Hepatocyte (in vitro differentiated cells): Measurements from ENCODE around the gene TMEM218. TPM values are rescaled to one million over a fixed set of nuclear protein-coding genes. Genes with fewer than 3 reads are reported as not detected.

ENCODE experiments used
- DNase-seq: peaks from one replicate; pipeline ENCODE4 v3.0.0-alpha.2; 2016; ENCODE audit warnings: low spot score
- H2AFZ ChIP-seq: fragments of 200-600 bp; sonication (generic); 2 replicates; pipeline ENCODE4 v1.6.0; 2016; ENCODE audit warnings: antibody characterized with exemption, mild to moderate bottlenecking
- H3K27ac ChIP-seq: fragments of 200-600 bp; sonication (generic); 2 replicates; pipeline ENCODE4 v1.5.1; 2016; ENCODE audit warnings: mild to moderate bottlenecking
- H3K27me3 ChIP-seq: fragments of 200-600 bp; sonication (generic); 2 replicates; pipeline ENCODE4 v1.6.1; 2016
- H3K36me3 ChIP-seq: fragments of 200-600 bp; sonication (generic); replicated peaks from 2 replicates; pipeline ENCODE4 v1.5.1; 2016; ENCODE audit warnings: low read depth; ENCODE audit not compliant: insufficient read depth
- H3K4me1 ChIP-seq: fragments of 200-600 bp; sonication (generic); 2 replicates; pipeline ENCODE4 v1.5.1; 2016; ENCODE audit warnings: mild to moderate bottlenecking, moderate library complexity; ENCODE audit not compliant: insufficient read depth
- H3K4me2 ChIP-seq: fragments of 200-600 bp; sonication (generic); 2 replicates; pipeline ENCODE4 v1.6.0; 2016
- H3K4me3 ChIP-seq: fragments of 200-600 bp; sonication (generic); 2 replicates; pipeline ENCODE4 v1.5.1; 2016; ENCODE audit warnings: mild to moderate bottlenecking
- H3K79me2 ChIP-seq: fragments of 200-600 bp; sonication (generic); 2 replicates; pipeline ENCODE4 v1.6.0; 2017; ENCODE audit warnings: mild to moderate bottlenecking
- H3K9me2 ChIP-seq: fragments of 200-600 bp; sonication (generic); replicated peaks from 2 replicates; pipeline ENCODE4 v1.6.0; 2017; ENCODE audit warnings: mild to moderate bottlenecking; ENCODE audit not compliant: insufficient read depth
- H3K9me3 ChIP-seq: fragments of 200-600 bp; sonication (generic); 2 replicates; pipeline ENCODE4 v1.5.1; 2016; ENCODE audit warnings: low read depth, mild to moderate bottlenecking
- H4K20me1 ChIP-seq: fragments of 200-600 bp; sonication (generic); 2 replicates; pipeline ENCODE4 v1.6.0; 2016; ENCODE audit warnings: mild to moderate bottlenecking; ENCODE audit not compliant: insufficient read depth, poor library complexity, severe bottlenecking
- EZH2 ChIP-seq: fragments of 200-600 bp; sonication (generic); IDR thresholded peaks from 2 replicates; pipeline ENCODE4 v1.6.1; 2016; ENCODE audit warnings: antibody characterized with exemption, mild to moderate bottlenecking, borderline replicate concordance
- EZH2phosphoT487 ChIP-seq: fragments of 200-600 bp; sonication (generic); IDR thresholded peaks from one replicate; pipeline ENCODE4 v1.6.1; 2018; ENCODE audit warnings: antibody characterized with exemption, mild to moderate bottlenecking, low read depth, moderate library complexity; ENCODE audit not compliant: unreplicated experiment, severe bottlenecking
- WGBS: methylation state at CpG from one replicate; pipeline ENCODE4 v1.1.6; 2016; ENCODE audit warnings: low lambda C conversion rate; ENCODE audit errors: missing lambda C conversion rate; 5-methylcytosine and 5-hydroxymethylcytosine counted together
- polyA plus RNA-seq: library from polyadenylated mRNA; unstranded; fragments of >200 nt; fragmentation: Nextera tagmentation; extraction: Ambion mirVana; gene quantifications from 2 replicates; pipeline ENCODE4 v1.2.1, GENCODE V29; 2016
- total RNA-seq: library from RNA; depleted of rRNA; stranded (reverse); fragments of >200 nt; gene quantifications from 2 replicates; pipeline ENCODE4 v1.2.3, GENCODE V29; 2014
- TF ChIP-seq, protein P1 (sequence below): fragments of 200-600 bp; sonication (generic); IDR thresholded peaks from 2 replicates; pipeline ENCODE4 v1.5.1; 2016; ENCODE audit warnings: antibody characterized with exemption, mild to moderate bottlenecking; ENCODE audit not compliant: poor library complexity

Gene TMEM218
- total and polyA plus RNA-seq, 2 experiments from 2014 or later: 20.6 to 20.7 TPM

DNA sequence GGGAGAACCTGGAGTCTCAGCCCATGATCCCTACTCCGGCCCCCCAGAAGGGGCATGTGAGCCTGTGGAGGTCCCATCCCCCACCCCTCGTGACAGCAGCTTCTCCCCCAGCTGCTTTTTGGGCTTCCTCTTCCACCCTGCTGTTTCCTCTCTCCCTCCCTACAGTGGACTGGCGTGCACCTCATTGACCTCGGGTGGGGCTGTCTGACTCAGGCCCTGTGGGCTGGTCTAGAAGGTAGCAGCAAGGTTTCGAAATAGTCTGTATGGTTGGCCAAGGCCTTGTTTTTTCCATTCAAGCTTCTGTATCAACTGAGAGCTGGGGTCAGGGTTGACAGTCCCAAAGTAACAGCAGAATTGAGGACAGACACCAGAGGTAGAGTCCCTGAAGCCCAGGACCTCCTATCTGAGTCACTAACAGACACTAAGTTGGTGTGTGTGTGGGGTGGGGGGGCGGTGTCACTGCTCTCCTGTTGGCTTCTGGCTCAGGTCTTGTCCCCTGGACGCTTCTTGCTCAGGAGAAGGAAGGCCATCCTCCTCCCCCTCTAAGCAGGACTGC lies 40.6 kb downstream of the TMEM218 start:
- H2AFZ ChIP-seq: no peak overlapping the region
- H3K27ac ChIP-seq: peak overlapping the region; percentile 80
- WGBS: 65% methylated on average over 7 of the region's 7 CpGs
- H3K36me3 ChIP-seq: no peaks in the 10 kb centered on the region
- DNase-seq: peak; percentile 71
- H3K4me1 ChIP-seq: peaks cover 21% of the 10 kb centered on the region
- H3K9me2 ChIP-seq: no peaks in the 10 kb centered on the region
- no peak overlapping the region for H3K4me3 ChIP-seq
- no peaks in the 10 kb centered on the region for H4K20me1 ChIP-seq
- peaks cover 4% of the 10 kb centered on the region for H3K27me3 ChIP-seq
- no peaks in the 10 kb centered on the region for H3K79me2 ChIP-seq
- no peaks in the 10 kb centered on the region for H3K9me3 ChIP-seq
- TF ChIP-seq EZH2phosphoT487 (no peak), EZH2 (no peak)
- TF ChIP-seq, protein P1, sequence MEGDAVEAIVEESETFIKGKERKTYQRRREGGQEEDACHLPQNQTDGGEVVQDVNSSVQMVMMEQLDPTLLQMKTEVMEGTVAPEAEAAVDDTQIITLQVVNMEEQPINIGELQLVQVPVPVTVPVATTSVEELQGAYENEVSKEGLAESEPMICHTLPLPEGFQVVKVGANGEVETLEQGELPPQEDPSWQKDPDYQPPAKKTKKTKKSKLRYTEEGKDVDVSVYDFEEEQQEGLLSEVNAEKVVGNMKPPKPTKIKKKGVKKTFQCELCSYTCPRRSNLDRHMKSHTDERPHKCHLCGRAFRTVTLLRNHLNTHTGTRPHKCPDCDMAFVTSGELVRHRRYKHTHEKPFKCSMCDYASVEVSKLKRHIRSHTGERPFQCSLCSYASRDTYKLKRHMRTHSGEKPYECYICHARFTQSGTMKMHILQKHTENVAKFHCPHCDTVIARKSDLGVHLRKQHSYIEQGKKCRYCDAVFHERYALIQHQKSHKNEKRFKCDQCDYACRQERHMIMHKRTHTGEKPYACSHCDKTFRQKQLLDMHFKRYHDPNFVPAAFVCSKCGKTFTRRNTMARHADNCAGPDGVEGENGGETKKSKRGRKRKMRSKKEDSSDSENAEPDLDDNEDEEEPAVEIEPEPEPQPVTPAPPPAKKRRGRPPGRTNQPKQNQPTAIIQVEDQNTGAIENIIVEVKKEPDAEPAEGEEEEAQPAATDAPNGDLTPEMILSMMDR: no peak
- H3K4me2 ChIP-seq: peak overlapping the region; percentile 44

DNA sequence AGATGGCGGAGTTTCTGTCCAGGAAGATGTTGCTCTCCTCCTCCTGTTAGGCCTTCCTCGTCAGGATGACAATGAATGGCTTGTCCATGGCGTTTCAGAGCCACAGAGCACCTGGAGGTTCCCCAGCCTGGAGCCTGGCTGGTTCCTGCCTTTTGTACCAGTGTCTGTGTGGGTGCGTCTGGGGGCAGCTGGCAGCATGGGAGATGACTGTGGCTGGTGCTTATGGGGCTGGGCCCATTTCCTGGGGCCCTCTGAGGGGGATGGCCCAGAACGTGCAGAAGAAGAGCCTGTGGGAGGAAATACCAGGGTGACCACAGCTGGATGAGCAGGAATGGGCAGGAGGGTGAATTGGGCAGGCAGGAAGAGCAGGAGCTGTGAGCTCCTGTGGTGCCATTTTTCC lies 41.6 kb downstream of the TMEM218 start:
- Histone ChIP-seq H4K20me1 (no peaks in the 10 kb centered on the region), H3K79me2 (no peaks in the 10 kb centered on the region), H3K4me2 (no peak overlapping the region), H3K4me1 (peaks cover 21% of the 10 kb centered on the region), H2AFZ (no peak overlapping the region), H3K9me2 (no peaks in the 10 kb centered on the region), H3K9me3 (no peaks in the 10 kb centered on the region), H3K27me3 (peaks cover 12% of the 10 kb centered on the region), H3K27ac (no peak overlapping the region), H3K4me3 (no peak overlapping the region), H3K36me3 (no peaks in the 10 kb centered on the region)
- TF ChIP-seq EZH2: no peak
- TF ChIP-seq EZH2phosphoT487: no peak
- TF ChIP-seq, protein P1: no peak
- WGBS: 85% methylated on average over 5 of the region's 5 CpGs
- no peak for DNase-seq

DNA sequence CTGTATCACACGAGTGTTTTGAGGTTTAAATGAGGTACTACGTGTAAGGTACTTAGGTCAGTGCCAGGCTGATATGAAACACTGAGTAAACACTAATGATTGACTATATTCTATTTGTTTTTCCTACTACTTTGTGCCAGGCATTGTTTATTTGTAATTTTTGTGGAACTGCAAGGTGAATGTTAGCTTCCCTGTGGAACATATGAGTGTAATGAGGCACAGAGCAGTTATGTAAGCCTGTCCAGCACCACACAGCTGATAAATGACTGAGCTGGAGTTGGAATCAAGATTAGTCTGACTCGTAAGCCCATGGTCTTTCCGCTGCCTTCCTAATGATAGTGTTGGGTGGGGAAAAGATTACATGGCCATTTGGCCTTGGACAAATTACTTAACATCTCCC lies 42.4 kb downstream of the TMEM218 start:
- TF ChIP-seq, protein P1: no peak
- no peak for TF ChIP-seq EZH2
- no peak for TF ChIP-seq EZH2phosphoT487
- H4K20me1 ChIP-seq: no peaks in the 10 kb centered on the region
- H3K9me2 ChIP-seq: no peaks in the 10 kb centered on the region
- H3K27me3 ChIP-seq: peaks cover 20% of the 10 kb centered on the region
- H3K4me1 ChIP-seq: peaks cover 21% of the 10 kb centered on the region
- no peak overlapping the region for H3K27ac ChIP-seq
- no peak for DNase-seq
- H3K4me2 ChIP-seq: no peak overlapping the region
- H3K4me3 ChIP-seq: no peak overlapping the region
- H3K9me3 ChIP-seq: no peaks in the 10 kb centered on the region
- no peaks in the 10 kb centered on the region for H3K36me3 ChIP-seq
- WGBS: 73% methylated on average over 4 of the region's 4 CpGs
- H2AFZ ChIP-seq: no peak overlapping the region
- no peaks in the 10 kb centered on the region for H3K79me2 ChIP-seq

DNA sequence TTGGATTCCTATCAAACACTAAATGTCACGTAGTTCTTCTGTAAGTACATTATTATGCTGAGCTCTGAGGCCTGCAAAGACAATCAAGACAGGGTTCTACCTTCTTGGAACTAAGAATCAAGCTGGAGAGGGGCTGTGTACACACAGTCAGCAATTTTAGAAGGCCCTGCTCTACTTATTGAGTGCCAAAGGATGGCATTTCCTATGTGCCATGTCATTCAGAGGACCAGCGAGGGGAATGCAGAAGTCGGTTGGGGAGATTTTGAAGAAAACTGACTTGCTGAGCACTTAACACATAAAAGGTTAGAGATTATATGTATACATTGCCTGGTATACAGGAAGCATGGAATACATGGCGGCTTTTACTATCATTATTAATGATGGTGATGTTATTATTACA lies 43.1 kb downstream of the TMEM218 start:
- DNase-seq: no peak
- H3K9me2 ChIP-seq: no peaks in the 10 kb centered on the region
- no peak overlapping the region for H2AFZ ChIP-seq
- H3K4me1 ChIP-seq: peaks cover 27% of the 10 kb centered on the region
- 94% methylated on average over 4 of the region's 4 CpGs for WGBS
- H3K4me3 ChIP-seq: no peak overlapping the region
- TF ChIP-seq, protein P1: no peak
- no peak for TF ChIP-seq EZH2
- peaks cover 26% of the 10 kb centered on the region for H3K27me3 ChIP-seq
- no peaks in the 10 kb centered on the region for H3K9me3 ChIP-seq
- no peak overlapping the region for H3K4me2 ChIP-seq
- H3K27ac ChIP-seq: no peak overlapping the region
- no peaks in the 10 kb centered on the region for H4K20me1 ChIP-seq
- no peaks in the 10 kb centered on the region for H3K36me3 ChIP-seq
- H3K79me2 ChIP-seq: no peaks in the 10 kb centered on the region
